Measurements from ENCODE around the gene DZIP1L. TPM values are rescaled to one million over a fixed set of nuclear protein-coding genes. Genes with fewer than 3 reads are reported as not detected.

The DZIP1L gene
- total RNA-seq, 1 experiment from 2014 or later, result 15.3 TPM

DNA sequence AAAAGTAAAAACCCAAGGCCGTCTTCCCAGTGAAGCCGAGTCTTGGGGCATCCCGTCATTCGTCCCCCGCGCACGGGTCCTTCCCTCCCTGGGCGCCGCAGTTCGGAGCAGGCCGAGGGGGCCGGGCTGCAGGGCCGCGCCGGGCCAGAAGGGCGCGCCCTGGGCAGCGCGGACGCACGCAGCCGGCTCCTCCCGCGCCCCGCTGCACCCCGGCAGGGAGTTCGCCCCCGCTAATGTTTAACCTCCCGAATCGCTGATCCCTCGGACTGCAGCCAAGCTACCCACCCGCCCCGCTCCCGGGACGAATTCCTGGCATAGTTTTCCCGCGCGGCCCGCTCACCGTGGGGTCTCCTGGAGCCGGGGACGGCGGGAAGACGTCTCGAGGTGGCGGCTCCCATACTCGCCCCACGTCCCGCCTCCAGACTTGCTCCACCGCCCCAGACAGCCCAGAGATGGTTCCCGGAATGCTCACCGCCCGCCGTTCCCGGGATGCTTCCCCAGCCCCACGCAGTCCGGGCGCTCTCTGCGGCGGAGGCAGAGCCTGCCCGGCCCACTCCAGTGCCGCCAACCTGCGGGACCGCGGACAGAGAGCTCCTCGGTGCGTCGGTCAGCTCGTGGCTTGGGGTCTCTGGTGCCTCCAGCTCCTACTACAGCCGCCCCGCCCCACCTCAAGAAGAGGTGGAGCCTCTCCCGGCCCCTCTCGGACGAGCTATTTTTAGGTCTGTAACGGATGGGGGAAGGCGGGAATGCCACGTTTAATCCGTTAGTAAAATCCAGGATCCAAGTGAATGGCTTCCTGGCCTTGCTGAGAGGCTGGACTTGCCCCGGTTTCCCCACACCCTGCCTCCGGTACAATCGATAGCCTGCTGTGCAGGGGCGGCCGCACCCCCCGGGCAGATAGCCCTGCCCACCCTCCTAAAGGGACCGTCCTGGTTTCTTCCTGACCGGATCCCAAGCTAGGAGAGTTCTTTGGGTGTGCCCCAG lies at the start of gene DZIP1L (continued):
- TF ChIP-seq ZNF416 (CRISPR knock-in tag; IDR thresholded peaks at IDR 0.05) (no peak), CREB1 (CRISPR knock-in tag; IDR thresholded peaks at IDR 0.05) (no peak), SP1 (CRISPR knock-in tag; conservative IDR thresholded peaks at IDR 0.05) (peak; percentile 58), FOXP1 (CRISPR knock-in tag; IDR thresholded peaks at IDR 0.05; ENCODE audit: borderline replicate concordance) (0 out of 2 replicates have a peak, but pooled peaks have one; percentile 42), NFYB (CRISPR knock-in tag; conservative IDR thresholded peaks at IDR 0.05; ENCODE audit: low read depth) (0 out of 2 replicates have a peak, but pooled peaks have one; percentile 9), ZNF671 (CRISPR knock-in tag; IDR thresholded peaks at IDR 0.05) (no peak), TP53 (CRISPR knock-in tag; IDR thresholded peaks at IDR 0.05) (no peak), ETV6 (CRISPR knock-in tag; IDR thresholded peaks at IDR 0.05) (peak; percentile 54; the same call in 1 of the 2 replicates), FOXP4 (CRISPR knock-in tag; IDR thresholded peaks at IDR 0.05) (peak; percentile 57), NFATC4 (CRISPR knock-in tag; IDR thresholded peaks at IDR 0.05) (no peak), CTCF (IDR thresholded peaks at IDR 0.05) (peak; percentile 21; the same call in 1 of the 2 replicates), TEAD1 (CRISPR knock-in tag; IDR thresholded peaks at IDR 0.05) (no peak), JAZF1 (CRISPR knock-in tag; IDR thresholded peaks at IDR 0.05) (no peak), CBFB (CRISPR knock-in tag; IDR thresholded peaks at IDR 0.05; ENCODE audit: low read depth) (no peak)
- TF ChIP-seq, protein P1, sequence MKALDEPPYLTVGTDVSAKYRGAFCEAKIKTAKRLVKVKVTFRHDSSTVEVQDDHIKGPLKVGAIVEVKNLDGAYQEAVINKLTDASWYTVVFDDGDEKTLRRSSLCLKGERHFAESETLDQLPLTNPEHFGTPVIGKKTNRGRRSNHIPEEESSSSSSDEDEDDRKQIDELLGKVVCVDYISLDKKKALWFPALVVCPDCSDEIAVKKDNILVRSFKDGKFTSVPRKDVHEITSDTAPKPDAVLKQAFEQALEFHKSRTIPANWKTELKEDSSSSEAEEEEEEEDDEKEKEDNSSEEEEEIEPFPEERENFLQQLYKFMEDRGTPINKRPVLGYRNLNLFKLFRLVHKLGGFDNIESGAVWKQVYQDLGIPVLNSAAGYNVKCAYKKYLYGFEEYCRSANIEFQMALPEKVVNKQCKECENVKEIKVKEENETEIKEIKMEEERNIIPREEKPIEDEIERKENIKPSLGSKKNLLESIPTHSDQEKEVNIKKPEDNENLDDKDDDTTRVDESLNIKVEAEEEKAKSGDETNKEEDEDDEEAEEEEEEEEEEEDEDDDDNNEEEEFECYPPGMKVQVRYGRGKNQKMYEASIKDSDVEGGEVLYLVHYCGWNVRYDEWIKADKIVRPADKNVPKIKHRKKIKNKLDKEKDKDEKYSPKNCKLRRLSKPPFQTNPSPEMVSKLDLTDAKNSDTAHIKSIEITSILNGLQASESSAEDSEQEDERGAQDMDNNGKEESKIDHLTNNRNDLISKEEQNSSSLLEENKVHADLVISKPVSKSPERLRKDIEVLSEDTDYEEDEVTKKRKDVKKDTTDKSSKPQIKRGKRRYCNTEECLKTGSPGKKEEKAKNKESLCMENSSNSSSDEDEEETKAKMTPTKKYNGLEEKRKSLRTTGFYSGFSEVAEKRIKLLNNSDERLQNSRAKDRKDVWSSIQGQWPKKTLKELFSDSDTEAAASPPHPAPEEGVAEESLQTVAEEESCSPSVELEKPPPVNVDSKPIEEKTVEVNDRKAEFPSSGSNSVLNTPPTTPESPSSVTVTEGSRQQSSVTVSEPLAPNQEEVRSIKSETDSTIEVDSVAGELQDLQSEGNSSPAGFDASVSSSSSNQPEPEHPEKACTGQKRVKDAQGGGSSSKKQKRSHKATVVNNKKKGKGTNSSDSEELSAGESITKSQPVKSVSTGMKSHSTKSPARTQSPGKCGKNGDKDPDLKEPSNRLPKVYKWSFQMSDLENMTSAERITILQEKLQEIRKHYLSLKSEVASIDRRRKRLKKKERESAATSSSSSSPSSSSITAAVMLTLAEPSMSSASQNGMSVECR (CRISPR knock-in tag; IDR thresholded peaks at IDR 0.05; ENCODE audit: borderline replicate concordance), result peak; percentile 52; the same call in 1 of the 2 replicates
- TF ChIP-seq, protein P2, sequence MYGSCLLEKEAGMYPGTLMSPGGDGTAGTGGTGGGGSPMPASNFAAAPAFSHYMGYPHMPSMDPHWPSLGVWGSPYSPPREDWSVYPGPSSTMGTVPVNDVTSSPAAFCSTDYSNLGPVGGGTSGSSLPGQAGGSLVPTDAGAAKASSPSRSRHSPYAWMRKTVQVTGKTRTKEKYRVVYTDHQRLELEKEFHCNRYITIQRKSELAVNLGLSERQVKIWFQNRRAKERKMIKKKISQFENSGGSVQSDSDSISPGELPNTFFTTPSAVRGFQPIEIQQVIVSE (CRISPR knock-in tag; IDR thresholded peaks at IDR 0.05; ENCODE audit: borderline replicate concordance), result no peak
- TF ChIP-seq, protein P3, sequence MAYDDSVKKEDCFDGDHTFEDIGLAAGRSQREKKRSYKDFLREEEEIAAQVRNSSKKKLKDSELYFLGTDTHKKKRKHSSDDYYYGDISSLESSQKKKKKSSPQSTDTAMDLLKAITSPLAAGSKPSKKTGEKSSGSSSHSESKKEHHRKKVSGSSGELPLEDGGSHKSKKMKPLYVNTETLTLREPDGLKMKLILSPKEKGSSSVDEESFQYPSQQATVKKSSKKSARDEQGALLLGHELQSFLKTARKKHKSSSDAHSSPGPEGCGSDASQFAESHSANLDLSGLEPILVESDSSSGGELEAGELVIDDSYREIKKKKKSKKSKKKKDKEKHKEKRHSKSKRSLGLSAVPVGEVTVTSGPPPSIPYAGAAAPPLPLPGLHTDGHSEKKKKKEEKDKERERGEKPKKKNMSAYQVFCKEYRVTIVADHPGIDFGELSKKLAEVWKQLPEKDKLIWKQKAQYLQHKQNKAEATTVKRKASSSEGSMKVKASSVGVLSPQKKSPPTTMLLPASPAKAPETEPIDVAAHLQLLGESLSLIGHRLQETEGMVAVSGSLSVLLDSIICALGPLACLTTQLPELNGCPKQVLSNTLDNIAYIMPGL (CRISPR knock-in tag; IDR thresholded peaks at IDR 0.05), result peak; percentile 84
